Retinal pigment epithelial cell (primary cell): Measurements from ENCODE around the gene NDEL1.

Experiments used
- DNase-seq: peaks from one replicate; pipeline ENCODE4 v3.0.0-alpha.2; 2010; ENCODE audit warnings: low read depth
- H3K4me3 ChIP-seq: 2 replicates; pipeline ENCODE4 v1.5.1; 2011; ENCODE audit warnings: mild to moderate bottlenecking, low read length, control low read depth, moderate library complexity
- CTCF ChIP-seq: conservative IDR thresholded peaks from 2 replicates; pipeline ENCODE4 v1.5.1; 2011; ENCODE audit warnings: low read depth, low read length, control low read depth, inconsistent platforms

The NDEL1 gene

GRCh38 chr17:8465356-8465755 is 29.7 kb downstream of the NDEL1 start:
- no peak overlapping the region for H3K4me3 ChIP-seq
- no peak for DNase-seq
- no peak for TF ChIP-seq CTCF

- H3K4me3 ChIP-seq: no peak overlapping the region
- TF ChIP-seq CTCF: no peak
- no peak for DNase-seq
These were observed 30.1 kb downstream of the NDEL1 start for GRCh38 chr17:8465759-8466158.

DNA sequence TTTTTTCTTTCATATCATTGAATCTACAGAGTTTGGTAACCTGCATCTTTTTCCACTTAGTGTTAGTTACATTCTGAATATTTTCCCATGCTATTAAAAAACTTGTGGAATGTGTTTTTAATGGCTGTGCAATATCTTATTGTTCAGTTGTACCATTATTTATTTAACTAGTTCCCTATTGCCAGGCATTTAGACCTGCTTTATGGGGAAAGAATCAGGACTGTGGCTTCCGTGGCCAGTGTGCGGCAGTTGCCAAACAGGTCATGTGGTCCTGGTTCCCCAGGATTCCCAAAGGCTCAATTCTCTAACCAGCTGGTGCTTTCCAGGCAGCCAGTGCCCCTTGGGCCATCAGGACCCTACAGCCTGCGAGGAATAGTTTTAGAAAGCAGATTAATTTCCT is 30.8 kb downstream of the NDEL1 start:
- H3K4me3 ChIP-seq: no peak overlapping the region
- no peak for DNase-seq
- TF ChIP-seq CTCF: no peak

- DNase-seq: no peak
- TF ChIP-seq CTCF: no peak
- no peak overlapping the region for H3K4me3 ChIP-seq
These were observed 31.2 kb downstream of the NDEL1 start for GRCh38 chr17:8466873-8467272.

- no peak overlapping the region for H3K4me3 ChIP-seq
These were observed 31.8 kb downstream of the NDEL1 start for GRCh38 chr17:8467527-8467926.

DNA sequence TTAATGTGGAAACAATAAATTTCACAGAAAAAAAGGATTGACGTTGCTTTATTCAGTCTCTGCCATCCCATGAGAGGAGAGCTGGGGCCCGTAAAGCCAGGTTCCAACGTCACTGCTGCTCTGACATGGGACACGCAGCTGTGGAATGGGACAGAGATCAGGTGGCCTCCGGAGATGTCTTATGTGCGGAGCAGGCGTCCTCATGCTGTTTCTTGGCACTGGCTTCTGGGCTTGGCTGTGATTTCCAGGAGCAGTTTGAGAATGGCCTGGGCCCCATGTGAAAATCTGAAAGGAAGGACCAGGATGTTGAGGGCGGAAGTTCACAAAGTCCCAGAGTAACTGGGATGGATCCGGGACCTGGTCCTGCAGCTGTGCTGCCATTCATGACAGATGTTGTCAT is 32.4 kb downstream of the NDEL1 start:
- no peak overlapping the region for H3K4me3 ChIP-seq
- no peak for TF ChIP-seq CTCF
- no peak for DNase-seq

More at GRCh38 chr17:8467527-8467926, 31.8 kb downstream of the NDEL1 start:
- DNase-seq: no peak
- TF ChIP-seq CTCF: no peak

- no peak for TF ChIP-seq CTCF
- H3K4me3 ChIP-seq: no peak overlapping the region
- DNase-seq: no peak
These were observed 33.3 kb downstream of the NDEL1 start for GRCh38 chr17:8468980-8469379.
